ENCODE data around the gene SMIM8. TPM values are rescaled to one million over a fixed set of nuclear protein-coding genes. Genes with fewer than 3 reads are reported as not detected.
A peak's percentile ranks its signal among the peaks of the same experiment; 100 is the strongest.

SMIM8 gene
- total RNA-seq: 10 to 100 TPM in 1 of 2 donors, 1 to 10 TPM in 1; 9.3 to 23.2 TPM
- 1 to 10 TPM; 2.6 to 7.0 TPM for polyA plus RNA-seq
- long read RNA-seq, donor 1, transcript SMIM8-208 (1 exons, 3,915 nt): minor isoform, 5 of 13 reads
- long read RNA-seq, donor 1, transcript SMIM8-201 (3 exons, 2,405 nt): major isoform, 8 of 13 reads
- long read RNA-seq, donor 1, partial matches to known transcripts: 0 of 13 reads
- long read RNA-seq, donor 1, other reads (novel, unspliced or antisense): 0 of 13 reads
- long read RNA-seq, donor 2, partial matches to known transcripts: 0 of 5 reads
- long read RNA-seq, donor 2, other reads (novel, unspliced or antisense): 0 of 5 reads
- long read RNA-seq, donor 3, transcript SMIM8-201 (3 exons, 2,405 nt): major isoform, 8 of 9 reads
- long read RNA-seq, donor 3, partial matches to known transcripts: 0 of 9 reads
- long read RNA-seq, donor 3, other reads (novel, unspliced or antisense): 0 of 9 reads
- long read RNA-seq, donor 4, partial matches to known transcripts: 6 of 9 reads
- long read RNA-seq, donor 4, other reads (novel, unspliced or antisense): 0 of 9 reads
- long read RNA-seq, donor 5, transcript SMIM8-201 (3 exons, 2,405 nt): major isoform, 20 of 29 reads
- long read RNA-seq, donor 5, partial matches to known transcripts: 7 of 29 reads
- long read RNA-seq, donor 5, other reads (novel, unspliced or antisense): 0 of 29 reads

- Histone ChIP-seq H3K4me3 (peak within 1 kb of the TSS; percentile 79), H3K4me1 (ENCODE audit: control insufficient read depth in 5 of 5, insufficient read depth in 5 of 5, low read length in 5 of 5) (no peaks in the 10 kb centered on the region), H3K36me3 (ENCODE audit: control insufficient read depth in 4 of 4, insufficient read depth in 4 of 4, low read length in 4 of 4) (no peaks in the 10 kb centered on the region), H3K9me3 (ENCODE audit: control insufficient read depth in 4 of 4, insufficient read depth in 3 of 4, low read length in 3 of 4) (no peaks in the 10 kb centered on the region), H3K27me3 (ENCODE audit: control insufficient read depth in 3 of 3, insufficient read depth in 3 of 3, low read length in 2 of 3) (no peaks in the 10 kb centered on the region), H3K27ac (ENCODE audit: low read depth in 1 of 2, low read length in 1 of 2) (peak within 1 kb of the TSS; percentile 44 to 69), H3K9ac (ENCODE audit: insufficient read depth in 1 of 2, low read length in 2 of 2) (peak within 1 kb of the TSS; percentile 89 to 98)
- WGBS, 2 donors: 1% methylated on average over 48 to 60 of the region's 60 CpGs
- peak; percentile 90 for TF ChIP-seq CTCF (IDR thresholded peaks at IDR 0.05; ENCODE audit: control extremely low read depth, extremely low read depth)
- ATAC-seq (ENCODE audit: insufficient read depth, low FRiP score) (peak; percentile 100), DNase-seq (peak; percentile 78 to 88 (median 82))
Measured at GRCh38 chr6:87322304-87323212, at the start of gene SMIM8. SMIM8 (plus strand) TSS chr6:87322588; CDS start chr6:87337032, 14,444 bp downstream.

- no peaks in the 10 kb centered on the region for H3K27me3 ChIP-seq (ENCODE audit: control insufficient read depth in 3 of 3, insufficient read depth in 3 of 3, low read length in 2 of 3)
- 92% methylated on average over 7 of the region's 7 CpGs for WGBS, 2 donors
- no peak overlapping the region for H3K9ac ChIP-seq (ENCODE audit: insufficient read depth in 1 of 2, low read length in 2 of 2)
- H3K9me3 ChIP-seq (ENCODE audit: control insufficient read depth in 4 of 4, insufficient read depth in 3 of 4, low read length in 3 of 4): no peaks in the 10 kb centered on the region
- no peak overlapping the region for H3K27ac ChIP-seq (ENCODE audit: low read depth in 1 of 2, low read length in 1 of 2)
- H3K4me3 ChIP-seq: no peak overlapping the region
- DNase-seq: no peak
- no peaks in the 10 kb centered on the region for H3K36me3 ChIP-seq (ENCODE audit: control insufficient read depth in 4 of 4, insufficient read depth in 4 of 4, low read length in 4 of 4)
- no peak for ATAC-seq (ENCODE audit: insufficient read depth, low FRiP score)
- H3K4me1 ChIP-seq (ENCODE audit: control insufficient read depth in 5 of 5, insufficient read depth in 5 of 5, low read length in 5 of 5): peaks cover 0 to 4% (median 0%) of the 10 kb centered on the region in 5 donors
- no peak for TF ChIP-seq CTCF (IDR thresholded peaks at IDR 0.05; ENCODE audit: control extremely low read depth, extremely low read depth)
Measured at GRCh38 chr6:87274660-87275274, 47.6 kb upstream of the SMIM8 start.

GRCh38 chr6:87276624-87277023 is 45.8 kb upstream of the SMIM8 start:
- ATAC-seq (ENCODE audit: insufficient read depth, low FRiP score): no peak
- H3K36me3 ChIP-seq (ENCODE audit: control insufficient read depth in 4 of 4, insufficient read depth in 4 of 4, low read length in 4 of 4): no peaks in the 10 kb centered on the region
- WGBS, 2 donors: 76 to 84% methylated on average over 1 of the region's 1 CpG
- no peak for TF ChIP-seq CTCF (IDR thresholded peaks at IDR 0.05; ENCODE audit: control extremely low read depth, extremely low read depth)
- H3K27ac ChIP-seq (ENCODE audit: low read depth in 1 of 2, low read length in 1 of 2): no peak overlapping the region
- H3K9ac ChIP-seq (ENCODE audit: insufficient read depth in 1 of 2, low read length in 2 of 2): no peak overlapping the region
- no peak overlapping the region for H3K4me3 ChIP-seq
- H3K9me3 ChIP-seq (ENCODE audit: control insufficient read depth in 4 of 4, insufficient read depth in 3 of 4, low read length in 3 of 4): no peaks in the 10 kb centered on the region
- H3K4me1 ChIP-seq (ENCODE audit: control insufficient read depth in 5 of 5, insufficient read depth in 5 of 5, low read length in 5 of 5): peaks cover 0 to 4% (median 0%) of the 10 kb centered on the region in 5 donors
- no peak for DNase-seq
- no peaks in the 10 kb centered on the region for H3K27me3 ChIP-seq (ENCODE audit: control insufficient read depth in 3 of 3, insufficient read depth in 3 of 3, low read length in 2 of 3)

Measured in lung (tissue), 16 donors.